Measurements from ENCODE around the gene LIF.
"Not testable (repeated sequence)": the region's sequence is repeated elsewhere in the genome, so short reads cannot be mapped to it uniquely, and the experiment has no call there.

LIF gene

GRCh38 chr22:30224161-30224857, 22.2 kb downstream of the LIF start:
- DNase-seq: no peak

GRCh38 chr22:30223303-30223702, 23.3 kb downstream of the LIF start:
- DNase-seq: no peak

DNA sequence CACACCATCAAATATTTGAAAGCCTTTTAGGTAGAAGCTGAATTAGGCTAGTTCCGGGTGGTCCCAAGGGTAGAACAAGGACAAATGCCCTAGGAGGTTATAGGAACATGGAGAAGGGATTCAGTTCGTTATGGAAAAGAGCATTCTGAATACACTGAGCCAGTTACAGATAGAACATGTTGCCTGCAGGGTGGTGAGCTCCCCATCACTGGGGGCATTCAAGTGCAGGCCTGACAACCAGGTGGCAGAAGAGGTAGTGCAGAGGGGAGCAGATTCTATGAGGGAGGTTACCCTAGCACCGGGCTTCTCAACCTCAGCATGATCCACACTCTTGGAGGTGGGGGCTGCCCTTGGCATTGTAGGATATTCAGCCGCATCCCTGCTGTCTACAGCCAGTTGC, 24.2 kb downstream of the LIF start:
- DNase-seq: no peak

GRCh38 chr22:30221121-30221992, 25.2 kb downstream of the LIF start:
- no peak for DNase-seq

DNA sequence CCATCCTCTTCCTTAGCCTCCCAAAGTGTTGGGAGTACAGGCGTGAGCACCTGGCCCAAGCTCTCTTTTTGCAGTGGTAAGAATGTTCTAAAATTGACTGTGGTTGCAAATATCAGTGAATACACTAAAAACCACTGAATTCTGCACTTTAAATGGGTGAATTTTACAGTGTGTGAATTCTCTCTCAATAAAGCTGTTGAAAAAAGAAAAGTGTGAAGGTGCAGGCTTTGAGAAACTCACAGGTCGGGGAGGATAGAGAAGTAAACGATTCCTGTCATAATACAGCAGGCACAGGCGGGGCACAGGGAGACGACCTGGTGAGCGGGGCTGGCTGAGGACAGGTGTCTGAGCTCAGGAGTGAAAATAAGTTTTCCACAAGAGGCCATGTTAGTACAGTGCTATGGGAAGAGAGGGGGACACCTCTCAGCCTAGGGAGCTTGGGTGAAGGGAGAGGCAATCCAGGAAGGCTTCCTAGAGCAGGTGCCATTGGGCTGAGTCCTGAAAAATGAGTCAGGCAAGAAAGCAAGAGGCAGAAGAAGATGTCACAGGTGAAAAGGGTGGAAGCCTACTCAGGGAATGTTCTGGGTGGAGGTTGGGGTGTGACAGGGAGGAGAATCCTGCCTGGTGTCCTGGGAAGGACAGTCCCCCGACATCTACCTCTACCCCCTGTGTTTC, 26.1 kb downstream of the LIF start:
- DNase-seq: no peak

GRCh38 chr22:30219668-30220278, 26.8 kb downstream of the LIF start:
- DNase-seq: no peak

DNA sequence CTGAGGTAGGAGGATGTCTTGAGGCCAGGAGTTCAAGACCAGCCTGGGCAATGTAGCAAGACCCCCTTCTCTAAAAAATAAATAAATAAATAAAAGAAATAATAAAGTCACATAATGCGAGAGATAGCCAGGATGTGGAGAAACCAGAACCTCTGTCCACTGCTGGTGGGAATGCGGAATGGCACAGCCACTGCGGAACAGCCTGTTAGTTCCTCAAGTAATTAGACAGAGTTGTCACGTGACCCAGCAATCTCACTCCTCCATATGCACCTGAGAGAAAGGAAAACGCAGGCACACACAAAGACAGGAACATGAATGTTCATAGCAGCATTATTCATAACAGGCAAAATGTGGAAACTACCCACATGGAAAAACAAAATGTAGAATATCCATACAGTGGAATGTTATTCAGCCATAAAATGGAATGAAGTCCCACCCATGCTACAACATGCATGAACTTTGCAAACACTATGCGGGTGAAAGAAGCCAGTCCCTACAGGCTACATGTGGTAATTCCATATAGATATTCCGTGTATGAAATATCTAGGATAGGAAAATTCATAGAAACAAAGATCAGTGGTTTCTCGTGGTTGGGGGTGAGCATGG, 27.4 kb downstream of the LIF start:
- DNase-seq: no peak

DNA sequence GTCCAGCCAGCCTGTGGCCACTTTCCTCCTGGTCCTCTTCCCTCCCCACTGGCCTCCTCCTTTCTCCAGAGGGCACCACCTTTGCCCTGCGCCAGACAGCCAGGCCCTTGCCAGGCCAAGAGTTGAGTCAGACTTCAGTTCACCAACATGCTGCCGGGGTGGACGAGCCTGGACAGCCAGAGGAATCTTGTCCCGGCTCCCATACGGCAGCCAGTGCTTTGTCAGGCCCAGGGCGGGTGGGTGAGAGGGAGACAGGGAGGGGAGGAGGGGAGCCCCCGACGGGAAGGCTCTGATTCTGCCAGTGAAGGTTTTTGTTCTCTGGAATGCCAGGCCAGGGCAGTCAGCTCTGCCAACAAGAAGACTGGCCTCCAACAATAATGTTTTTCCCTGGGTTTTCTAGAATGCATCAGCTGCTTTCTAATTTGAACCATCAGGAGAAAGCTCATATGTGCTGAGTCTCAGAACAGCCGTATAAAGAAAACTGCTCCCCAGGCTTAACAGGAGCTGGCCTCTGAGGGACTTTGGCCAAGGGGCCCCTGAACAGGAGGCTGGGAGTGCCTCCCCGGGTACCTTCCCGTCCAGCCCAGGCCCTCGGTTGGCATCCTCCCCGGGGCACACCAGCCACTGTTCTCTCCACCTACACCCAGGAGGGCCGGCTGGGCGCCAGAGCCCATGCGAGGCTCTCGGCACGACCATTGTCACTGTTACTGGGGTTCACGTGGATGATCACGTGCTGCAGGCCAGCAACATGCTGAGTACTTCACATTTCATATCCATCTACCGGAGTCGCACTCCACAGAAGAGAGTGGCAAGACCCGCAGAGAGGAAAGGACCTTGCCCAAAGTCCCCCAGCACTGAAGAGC, 28.6 kb downstream of the LIF start:
- no peak for DNase-seq

GRCh38 chr22:30216710-30217109, 29.8 kb downstream of the LIF start:
- no peak for DNase-seq

GRCh38 chr22:30216272-30216671, 30.3 kb downstream of the LIF start:
- not testable (repeated sequence) for DNase-seq

GRCh38 chr22:30214703-30215407, 31.7 kb downstream of the LIF start:
- DNase-seq: no peak

DNA sequence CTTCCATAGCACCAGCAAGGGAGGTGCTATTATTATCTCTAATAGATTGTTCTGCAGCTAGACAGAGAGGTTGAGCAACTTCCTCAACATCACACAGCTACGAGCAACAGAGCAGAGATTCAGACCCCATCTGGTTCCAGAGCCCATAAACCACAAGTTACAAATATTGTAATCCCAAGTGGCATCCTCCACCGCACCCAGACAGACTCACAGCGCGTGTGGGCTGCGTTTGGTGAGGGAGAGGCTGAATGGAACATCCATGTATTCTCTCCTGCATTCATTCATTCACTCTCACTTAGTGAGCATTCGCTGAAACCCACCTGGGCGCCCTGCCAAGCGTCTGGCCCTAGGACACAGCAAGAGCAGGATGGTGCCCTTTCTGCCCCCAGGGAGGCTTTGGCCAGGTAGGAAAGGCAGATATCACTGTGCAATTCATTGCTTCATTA, 33.5 kb downstream of the LIF start:
- DNase-seq: no peak

DNA sequence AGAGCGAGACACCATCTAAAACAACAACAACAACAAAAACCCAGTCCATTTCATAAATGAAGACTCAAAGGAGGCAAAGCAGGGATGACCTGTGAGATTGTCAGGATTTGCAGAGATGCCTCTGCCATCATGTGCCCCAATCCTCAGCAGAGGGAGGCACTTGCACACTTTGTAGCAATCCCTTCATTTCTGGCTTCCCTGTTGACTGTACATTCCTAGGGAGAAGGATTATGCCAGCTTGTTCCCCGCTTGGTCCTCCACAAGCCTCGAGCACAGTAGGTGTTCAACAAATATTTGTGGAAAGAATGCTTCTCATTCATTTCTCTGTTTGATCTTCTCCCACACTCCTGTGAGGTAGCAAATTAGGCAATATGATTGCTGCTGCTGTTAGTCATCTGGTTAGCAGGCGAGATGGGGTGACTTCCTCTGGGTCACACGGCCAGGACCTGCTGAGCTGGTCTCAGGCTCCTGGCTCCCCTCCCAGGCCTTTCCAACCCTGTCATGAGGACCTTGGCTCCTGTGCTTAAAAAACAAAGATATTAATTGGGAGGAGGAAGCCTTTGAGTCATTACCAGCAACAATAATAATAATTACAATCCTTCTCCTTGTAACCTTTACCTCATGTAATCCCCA, 34.1 kb downstream of the LIF start:
- no peak for DNase-seq

DNA sequence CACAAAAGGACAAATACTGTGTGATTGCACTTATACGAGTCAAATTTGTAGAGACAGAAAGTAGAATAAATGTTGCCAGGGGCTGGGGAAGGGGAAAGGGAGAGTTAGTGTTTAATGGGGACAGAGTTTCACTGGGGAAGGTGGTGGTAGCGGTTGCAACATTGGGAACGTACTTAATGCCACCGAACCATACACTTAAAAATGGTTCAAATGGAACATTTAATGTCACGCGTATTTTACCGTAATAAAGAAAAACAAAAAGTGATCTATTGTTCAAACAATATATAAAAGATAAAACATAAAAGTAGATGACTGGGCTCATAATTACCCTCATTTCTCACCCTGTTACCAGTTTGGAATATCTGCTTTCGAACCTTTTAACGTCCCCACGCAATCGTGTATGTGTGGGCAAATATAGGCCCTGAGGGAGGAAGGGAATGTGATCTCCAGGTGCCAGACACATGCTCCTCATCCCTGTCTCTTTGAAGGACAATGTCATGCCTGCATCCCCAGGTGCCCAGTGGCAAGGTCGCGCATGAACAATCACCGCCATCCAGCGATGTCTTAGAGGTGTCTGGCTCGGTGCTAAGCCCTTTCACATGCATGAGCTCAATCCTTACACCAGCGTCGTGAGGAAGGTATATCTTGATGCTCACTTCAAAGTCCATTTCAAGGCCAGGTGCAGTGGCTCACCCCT, 35.3 kb downstream of the LIF start:
- no peak for DNase-seq

DNA sequence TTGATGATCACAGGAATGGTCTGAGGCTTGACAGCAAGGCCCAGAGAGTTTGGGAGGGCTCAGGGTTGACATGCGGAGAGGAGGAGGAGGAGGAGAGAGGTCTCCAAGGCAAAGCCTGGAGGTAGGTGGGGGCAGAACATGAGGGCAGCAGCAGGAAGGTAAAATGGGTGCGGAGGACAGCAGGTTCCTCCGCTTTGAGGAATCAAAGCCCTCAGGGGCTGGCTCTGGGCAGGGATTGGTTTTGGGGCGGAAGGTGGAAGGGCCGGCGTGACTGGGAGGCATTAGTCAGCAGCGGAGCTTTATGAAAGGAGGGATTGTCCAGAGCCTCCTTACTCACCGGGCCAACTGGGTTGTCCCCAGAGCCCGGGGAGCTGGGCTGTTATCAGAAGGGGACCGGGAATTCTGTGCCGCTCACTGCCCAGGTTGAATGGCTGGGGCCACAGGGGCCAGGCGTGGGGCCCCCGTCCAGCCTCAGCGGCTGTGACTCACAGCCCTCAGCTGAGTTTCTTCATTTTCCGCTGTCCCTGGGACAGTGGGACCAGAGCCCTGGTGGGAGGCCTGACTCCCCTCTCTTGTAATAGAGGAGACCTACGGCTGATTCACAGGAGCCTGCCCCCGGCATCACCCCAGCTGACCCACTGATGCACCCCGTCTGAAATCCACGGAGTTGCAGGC, 36.2 kb downstream of the LIF start:
- no peak for DNase-seq

GRCh38 chr22:30209642-30210041, 36.9 kb downstream of the LIF start:
- DNase-seq: no peak

GRCh38 chr22:30208631-30209603, 37.6 kb downstream of the LIF start:
- no peak for DNase-seq

GRCh38 chr22:30206944-30207343, 39.6 kb downstream of the LIF start:
- no peak for DNase-seq

Measured in NCI-H1417 treated with DMSO at 0.1 percent for 48 hours (cell line).